HG03196 (cell line): ENCODE data around the gene MEPE.

Source experiments
- ATAC-seq: cut with Tn5 transposase; IDR thresholded peaks from one replicate; pipeline ENCODE4 v1.9.1; 2021; ENCODE audit not compliant: unreplicated experiment

Gene MEPE, protein sequence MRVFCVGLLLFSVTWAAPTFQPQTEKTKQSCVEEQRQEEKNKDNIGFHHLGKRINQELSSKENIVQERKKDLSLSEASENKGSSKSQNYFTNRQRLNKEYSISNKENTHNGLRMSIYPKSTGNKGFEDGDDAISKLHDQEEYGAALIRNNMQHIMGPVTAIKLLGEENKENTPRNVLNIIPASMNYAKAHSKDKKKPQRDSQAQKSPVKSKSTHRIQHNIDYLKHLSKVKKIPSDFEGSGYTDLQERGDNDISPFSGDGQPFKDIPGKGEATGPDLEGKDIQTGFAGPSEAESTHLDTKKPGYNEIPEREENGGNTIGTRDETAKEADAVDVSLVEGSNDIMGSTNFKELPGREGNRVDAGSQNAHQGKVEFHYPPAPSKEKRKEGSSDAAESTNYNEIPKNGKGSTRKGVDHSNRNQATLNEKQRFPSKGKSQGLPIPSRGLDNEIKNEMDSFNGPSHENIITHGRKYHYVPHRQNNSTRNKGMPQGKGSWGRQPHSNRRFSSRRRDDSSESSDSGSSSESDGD

DNA sequence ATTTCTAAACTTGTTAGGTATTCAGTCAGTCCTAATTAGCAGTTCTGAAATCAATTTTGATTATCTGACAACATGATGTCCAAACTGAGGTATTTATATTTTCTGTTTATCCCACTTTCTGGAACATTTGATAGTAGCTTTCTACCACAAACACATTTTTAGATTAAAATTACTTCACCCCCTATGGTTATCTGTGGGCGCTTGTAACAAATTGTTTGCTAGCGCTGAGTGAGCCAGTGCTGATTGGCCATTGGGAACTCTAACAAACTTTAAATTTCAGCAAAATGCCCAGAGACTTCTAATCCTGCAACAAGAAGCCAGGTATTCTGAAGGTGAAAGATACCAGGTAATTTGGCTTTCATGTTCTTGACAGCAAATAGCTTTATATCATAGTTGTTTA is at the start of gene MEPE:
TSS of gene MEPE (plus strand) at position 301 of the 400 bp plus-strand sequence. CDS start 1,746 bp downstream, outside the sequence.
- no peak for ATAC-seq

DNA sequence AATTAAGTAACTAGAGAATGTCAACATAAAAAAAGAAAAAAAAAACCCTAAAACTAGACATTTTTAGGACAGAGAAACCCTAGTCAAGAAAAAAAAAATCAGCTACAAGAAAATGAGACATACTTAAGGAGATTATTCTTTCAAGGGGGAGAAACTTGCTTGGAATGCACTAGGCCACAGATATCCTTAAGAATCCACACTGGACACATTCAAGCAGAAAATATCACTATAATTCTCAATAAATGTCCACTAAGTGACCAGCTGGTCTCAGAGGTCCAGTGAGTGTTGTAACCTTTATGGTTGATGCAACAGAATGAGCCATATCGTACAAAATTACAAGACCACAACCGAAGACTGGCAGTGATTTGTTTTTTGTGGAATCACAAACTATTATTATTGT is 49.0 kb upstream of the MEPE start:
- ATAC-seq = no peak

GRCh38 chr4:87785731-87786509 is 46.8 kb upstream of the MEPE start:
- no peak for ATAC-seq

DNA sequence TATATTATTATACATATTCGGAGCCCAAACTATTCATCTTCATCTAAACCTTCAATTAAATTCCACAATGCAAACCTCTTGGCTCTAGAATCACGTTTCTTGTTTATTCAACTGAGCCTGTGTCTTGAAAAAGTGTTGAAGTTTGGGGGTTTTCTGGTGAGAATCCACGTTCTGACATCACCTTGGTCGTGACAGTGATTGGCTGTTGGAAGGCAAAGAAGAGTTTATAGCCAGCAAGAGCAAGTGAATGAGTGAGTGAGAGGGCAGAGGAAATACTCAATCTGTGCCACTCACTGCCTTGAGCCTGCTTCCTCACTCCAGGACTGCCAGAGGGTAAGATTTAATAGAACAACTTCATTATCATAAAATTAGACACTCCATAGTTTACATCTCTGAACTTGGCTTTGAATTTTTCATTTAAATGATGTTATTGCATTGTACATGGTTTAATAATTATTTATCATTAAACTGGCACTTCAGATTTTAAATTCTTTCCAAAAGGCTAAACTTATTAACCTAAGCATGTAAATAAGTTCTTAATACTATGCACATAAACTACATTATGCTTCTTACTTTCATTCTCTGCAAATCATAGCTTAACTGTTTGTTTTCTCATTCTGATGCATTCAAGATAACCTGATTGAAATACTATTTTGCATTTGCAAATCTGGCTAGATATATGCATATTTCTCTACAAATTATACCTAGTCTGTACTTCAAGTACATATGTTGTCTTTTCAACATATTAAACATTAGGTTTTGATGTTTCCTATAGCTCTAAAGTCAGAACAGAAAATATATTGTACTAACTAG is 33.3 kb upstream of the MEPE start, which contains the start of gene IBSP:
TSS of gene IBSP (plus strand) at position 254 of the 813 bp plus-strand sequence. CDS start 2,808 bp downstream, outside the sequence.
- no peak for ATAC-seq

DNA sequence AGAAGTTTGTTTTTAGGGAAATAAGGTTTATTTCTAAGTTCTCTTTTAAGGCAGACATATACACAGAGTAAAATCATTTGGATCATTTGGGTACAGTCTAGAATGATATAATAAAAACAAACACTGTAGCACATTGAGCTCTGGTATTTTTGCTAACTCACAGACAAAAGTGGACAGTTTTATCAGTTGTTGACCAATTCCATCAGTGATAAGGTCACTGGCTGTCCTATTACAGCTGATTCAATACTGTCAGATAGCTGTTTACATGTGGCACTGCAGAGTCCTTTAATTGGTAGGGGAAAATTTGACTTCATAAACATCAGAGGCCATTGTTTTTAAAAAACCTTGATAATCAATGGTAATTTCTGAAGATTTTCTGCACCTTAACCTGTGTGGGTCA is 29.9 kb upstream of the MEPE start:
- ATAC-seq = no peak

DNA sequence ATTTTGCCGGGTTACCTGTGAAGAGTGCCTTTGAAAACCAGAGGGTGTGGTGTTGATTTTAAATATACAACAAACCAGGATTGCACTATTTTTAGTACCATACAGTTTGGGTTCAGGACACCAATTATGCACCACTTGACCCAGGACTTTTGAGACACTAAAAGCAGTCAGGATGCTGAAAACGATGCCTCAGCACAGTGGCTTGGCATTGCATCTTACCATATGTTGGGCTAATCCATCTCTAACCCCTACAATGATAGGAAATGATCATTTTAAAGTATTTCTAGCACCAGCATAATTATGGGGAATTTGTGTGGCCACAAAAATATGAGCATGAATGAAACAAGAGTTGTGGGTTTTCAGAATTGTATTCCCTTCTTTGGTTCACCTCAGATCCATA is 29.3 kb upstream of the MEPE start:
- ATAC-seq = no peak

DNA sequence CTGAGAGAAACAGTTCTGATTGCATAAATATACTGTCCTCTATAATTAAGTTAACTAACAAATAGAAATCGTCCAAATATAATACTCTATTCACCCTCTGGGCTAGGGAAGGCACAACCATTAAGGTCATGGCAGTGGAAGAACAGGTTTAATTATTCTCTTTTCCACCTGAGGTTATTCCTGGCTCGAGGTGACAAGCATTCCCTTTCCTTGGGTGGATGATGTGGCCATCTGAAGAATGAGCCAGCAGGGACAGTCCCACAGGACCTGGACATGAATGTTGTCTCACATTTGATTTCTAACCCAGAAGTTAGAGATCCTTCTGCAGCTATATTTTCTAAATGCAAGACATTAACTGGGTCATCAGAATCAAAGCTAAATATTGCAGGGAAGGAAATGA is 27.9 kb upstream of the MEPE start:
- no peak for ATAC-seq

- no peak for ATAC-seq
Measured at GRCh38 chr4:87805971-87806370, 26.8 kb upstream of the MEPE start.

- ATAC-seq = no peak
Measured at GRCh38 chr4:87806520-87806919, 26.2 kb upstream of the MEPE start.

GRCh38 chr4:87807402-87807801 is 25.4 kb upstream of the MEPE start:
- ATAC-seq = no peak

GRCh38 chr4:87811977-87812376 is 20.8 kb upstream of the MEPE start:
- ATAC-seq = no peak

DNA sequence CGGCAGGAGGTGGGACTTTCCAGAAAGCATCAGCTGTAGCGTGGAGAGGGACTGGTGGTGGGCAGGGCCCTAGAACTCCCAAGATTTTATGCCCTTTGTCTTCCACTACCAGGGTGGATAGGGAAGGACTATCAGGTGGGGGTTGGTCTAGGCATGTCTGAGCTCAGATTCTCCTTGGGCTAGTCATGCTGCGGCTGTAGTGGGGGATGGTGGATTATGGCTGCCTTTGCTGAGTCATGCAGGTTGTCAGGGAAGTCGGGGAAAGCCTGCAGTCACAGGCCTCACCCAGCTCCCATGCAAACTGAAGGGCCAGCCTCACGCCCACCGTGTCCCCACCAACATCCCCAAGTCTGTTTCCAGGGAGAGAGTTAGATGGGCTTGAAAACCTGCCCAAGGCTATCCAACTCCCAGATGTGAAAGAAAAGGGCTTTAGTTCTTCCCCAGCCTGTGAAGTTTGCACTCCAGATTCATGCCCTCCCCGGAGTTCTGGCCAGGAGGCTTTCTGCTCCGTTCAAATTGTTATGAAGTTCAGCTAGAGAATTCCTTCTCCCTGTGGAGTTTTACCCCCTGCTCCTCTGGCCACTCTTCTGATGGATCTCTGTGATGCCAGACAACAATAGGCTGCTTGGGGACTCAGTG is 13.4 kb upstream of the MEPE start:
- no peak for ATAC-seq

DNA sequence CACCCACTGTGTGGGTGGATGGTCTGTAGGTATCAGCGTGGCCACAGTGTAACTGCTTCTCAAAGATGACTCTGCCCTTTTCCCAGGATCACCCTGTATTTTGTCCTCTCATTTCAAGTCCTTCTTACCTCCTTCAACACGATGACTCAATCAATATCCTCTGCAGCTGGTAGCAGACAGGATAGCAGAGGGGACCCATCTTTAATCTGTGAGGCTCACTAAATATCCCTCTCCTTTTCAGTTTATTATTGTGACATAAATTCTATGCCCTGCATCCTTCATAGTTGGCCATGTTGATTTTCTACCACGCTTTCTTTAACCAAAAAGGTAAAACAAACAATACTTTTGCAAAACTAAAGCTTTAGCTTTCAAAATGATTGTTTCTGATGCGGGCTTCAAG is 9.6 kb upstream of the MEPE start:
- ATAC-seq = no peak

GRCh38 chr4:87823724-87824123 is 9.0 kb upstream of the MEPE start:
- ATAC-seq = no peak

- ATAC-seq = no peak
Measured at GRCh38 chr4:87824352-87824751, 8.4 kb upstream of the MEPE start.

DNA sequence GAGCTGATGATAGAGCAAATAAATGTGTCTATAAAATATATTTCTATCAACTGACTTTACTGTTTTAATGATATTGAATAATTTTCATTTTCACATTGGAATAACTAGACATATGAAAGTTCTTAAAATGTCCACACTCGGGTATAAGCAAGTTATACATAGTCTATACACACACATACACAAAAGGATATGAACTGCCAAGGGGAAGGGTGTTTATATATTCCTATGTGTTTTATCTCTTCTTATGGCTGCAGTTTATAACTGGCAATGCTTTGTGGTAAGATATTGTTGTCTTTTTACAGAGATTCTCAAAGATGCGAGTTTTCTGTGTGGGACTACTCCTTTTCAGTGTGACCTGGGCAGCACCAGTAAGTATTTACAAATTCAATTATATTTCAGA is 1.6 kb downstream of the MEPE start:
- ATAC-seq = no peak

- ATAC-seq = no peak
Measured at GRCh38 chr4:87835197-87835596, 2.4 kb downstream of the MEPE start.

- no peak for ATAC-seq
Measured at GRCh38 chr4:87835743-87836142, 3.0 kb downstream of the MEPE start.

DNA sequence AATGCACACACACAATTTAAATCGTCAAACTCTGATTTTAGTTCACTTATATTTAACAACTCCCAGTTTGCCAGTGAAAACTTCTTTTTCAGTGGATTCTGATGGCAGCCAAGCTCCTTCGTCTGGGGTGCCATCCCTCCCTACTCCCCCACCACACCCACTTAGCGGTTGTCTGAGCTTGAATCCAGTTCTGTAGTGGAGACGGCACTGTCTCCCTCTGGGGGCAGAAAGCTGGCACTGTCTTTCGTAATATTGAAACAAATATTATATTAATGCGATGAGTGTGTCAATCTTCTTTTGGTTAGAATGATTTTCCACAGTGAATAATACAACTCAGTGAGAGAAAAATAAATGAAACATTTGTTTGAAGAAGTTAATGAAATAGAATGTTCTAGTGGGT is 5.4 kb downstream of the MEPE start:
- no peak for ATAC-seq

- ATAC-seq = no peak
Measured at GRCh38 chr4:87838890-87839591, 6.3 kb downstream of the MEPE start.
